Brain microvascular endothelial cell (primary cell): ENCODE data around the gene MYO10.
A peak's percentile ranks its signal among the peaks of the same experiment; 100 is the strongest.

ENCODE experiments used
- DNase-seq: peaks from one replicate; pipeline ENCODE4 v3.0.0-alpha.2; 2020
- H3K27ac ChIP-seq: fragments of 250-450 bp; sonication (Bioruptor Pico); 2 replicates; pipeline ENCODE4 v1.5.1; 2020; ENCODE audit warnings: mild to moderate bottlenecking, moderate library complexity
- H3K27me3 ChIP-seq: fragments of 250-450 bp; sonication (Bioruptor Pico); replicated peaks from 2 replicates; pipeline ENCODE4 v1.5.1; 2020; ENCODE audit warnings: mild to moderate bottlenecking
- H3K36me3 ChIP-seq: fragments of 250-450 bp; sonication (Bioruptor Pico); replicated peaks from 2 replicates; pipeline ENCODE4 v1.5.1; 2020; ENCODE audit warnings: mild to moderate bottlenecking
- H3K4me3 ChIP-seq: 2 replicates; pipeline ENCODE4 v1.5.1; 2011; ENCODE audit warnings: low read depth, mild to moderate bottlenecking, control low read depth, low read length, moderate library complexity
- CTCF ChIP-seq: IDR thresholded peaks from 2 replicates; pipeline ENCODE4 v1.5.1; 2011; ENCODE audit warnings: low read depth, mild to moderate bottlenecking, moderate library complexity, low read length, control low read depth, inconsistent platforms; ENCODE audit errors: missing control alignments
- in situ Hi-C: cut with HindIII; loops from 2 replicates; pipeline ENCODE4 v1.10.0; 2017; ENCODE audit warnings: low sequenced_read_pairs, low pct_ligation_motif_present

The MYO10 gene

GRCh38 chr5:16736158-16736995 lies 199.7 kb downstream of the MYO10 start:
- Histone ChIP-seq H3K4me3 (no peak overlapping the region), H3K27me3 (no peaks in the 10 kb centered on the region), H3K27ac (peak overlapping the region; percentile 9), H3K36me3 (peaks cover 22% of the 10 kb centered on the region)
- in situ Hi-C loops, result no loop called here
- TF ChIP-seq CTCF, result no peak
- DNase-seq, result peak; percentile 47

GRCh38 chr5:16735101-16736060 lies 200.7 kb downstream of the MYO10 start:
- H3K27me3 ChIP-seq, result no peaks in the 10 kb centered on the region
- TF ChIP-seq CTCF, result no peak
- in situ Hi-C loops, result no loop called here
- H3K36me3 ChIP-seq, result peaks cover 26% of the 10 kb centered on the region
- peak overlapping the region; percentile 9 for H3K27ac ChIP-seq
- no peak overlapping the region for H3K4me3 ChIP-seq
- DNase-seq, result no peak

GRCh38 chr5:16733331-16734006 lies 202.6 kb downstream of the MYO10 start:
- in situ Hi-C loops, result no loop called here
- no peak for DNase-seq
- Histone ChIP-seq H3K4me3 (no peak overlapping the region), H3K36me3 (peaks cover 23% of the 10 kb centered on the region), H3K27me3 (no peaks in the 10 kb centered on the region), H3K27ac (no peak overlapping the region)
- no peak for TF ChIP-seq CTCF

GRCh38 chr5:16732356-16732755 lies 203.7 kb downstream of the MYO10 start:
- DNase-seq, result no peak
- no peaks in the 10 kb centered on the region for H3K27me3 ChIP-seq
- peaks cover 23% of the 10 kb centered on the region for H3K36me3 ChIP-seq
- in situ Hi-C loops, result no loop called here
- no peak overlapping the region for H3K4me3 ChIP-seq
- H3K27ac ChIP-seq, result no peak overlapping the region
- TF ChIP-seq CTCF, result no peak

- Histone ChIP-seq H3K27ac (no peak overlapping the region), H3K36me3 (peaks cover 24% of the 10 kb centered on the region), H3K4me3 (no peak overlapping the region), H3K27me3 (no peaks in the 10 kb centered on the region)
- no peak for TF ChIP-seq CTCF
- in situ Hi-C loops, result no loop called here
- no peak for DNase-seq
Measured at GRCh38 chr5:16727755-16728325, 208.2 kb downstream of the MYO10 start.
